ENCODE results near the gene AFTPH.

Gene AFTPH

DNA sequence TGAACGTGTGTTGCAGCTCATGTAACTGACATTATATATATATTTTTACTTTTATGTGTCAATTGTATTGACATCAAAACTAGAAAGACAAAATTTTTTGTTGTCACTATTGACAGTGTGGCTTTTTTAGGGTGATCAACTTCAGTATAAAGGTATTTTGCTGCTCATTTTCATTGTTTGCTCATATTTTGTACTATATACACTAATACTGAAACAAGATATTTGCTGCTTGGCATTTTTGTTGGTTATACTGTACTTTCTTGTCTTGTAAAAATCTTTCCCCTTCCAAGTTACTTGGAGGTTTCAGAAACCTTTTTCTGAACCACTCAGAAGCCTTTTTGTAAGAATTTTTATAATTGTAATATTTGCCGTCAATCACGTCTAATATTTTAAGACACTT lies 16.5 kb downstream of the AFTPH start:
- no peak for DNase-seq (ENCODE audit: low read depth)

DNA sequence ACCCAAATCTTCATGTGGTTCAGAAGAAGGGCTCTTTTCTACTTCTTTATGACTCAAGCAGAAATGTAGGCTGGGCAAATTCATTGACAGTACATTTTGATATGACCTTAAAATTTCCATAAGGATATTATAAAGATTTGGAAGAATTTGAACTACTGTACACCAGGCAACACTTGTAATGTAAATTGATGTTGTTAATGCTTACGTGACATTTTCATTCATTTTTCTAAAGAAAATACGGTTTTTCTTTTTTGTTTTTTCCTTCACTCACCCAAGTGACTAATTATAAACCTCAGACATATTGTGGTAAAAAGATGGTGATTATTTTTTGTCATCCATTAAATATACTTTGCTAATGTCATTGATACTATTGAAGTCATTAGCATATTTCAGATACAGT lies 17.4 kb downstream of the AFTPH start:
- DNase-seq (ENCODE audit: low read depth), result no peak

GRCh38 chr2:64542071-64543007 lies 18.2 kb downstream of the AFTPH start:
- DNase-seq (ENCODE audit: low read depth), result no peak

DNA sequence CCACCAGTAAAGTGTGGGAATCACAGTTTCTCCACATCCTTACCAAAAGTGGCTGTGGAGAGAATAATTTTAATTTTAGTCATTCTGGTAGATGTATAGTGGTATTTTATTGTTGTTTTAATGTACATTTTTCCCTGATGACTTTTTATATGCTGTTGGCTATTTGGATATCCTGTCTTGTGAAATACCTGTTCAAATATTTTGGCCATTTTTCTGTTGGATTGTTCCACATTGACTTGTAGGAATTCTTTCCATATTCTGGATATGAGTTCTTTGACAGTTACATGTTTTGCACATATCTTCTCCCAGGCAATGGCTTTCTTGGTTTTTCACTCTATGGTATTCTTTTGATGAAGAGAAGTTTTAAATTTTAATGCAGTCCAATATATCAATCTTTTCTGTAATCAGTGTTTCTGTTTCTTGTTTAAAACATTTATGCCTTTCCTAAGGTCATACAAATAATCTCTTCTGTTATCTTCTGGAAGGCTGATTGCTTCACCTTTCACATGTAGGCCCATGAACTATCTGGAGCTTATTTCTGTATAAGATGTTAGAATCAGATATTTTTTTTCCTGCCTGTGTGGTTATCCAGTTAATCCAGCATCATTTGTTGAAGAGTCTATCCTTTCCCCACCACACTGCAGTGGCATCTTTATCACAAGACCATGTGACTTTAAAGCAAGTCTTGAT lies 19.0 kb downstream of the AFTPH start:
- peak; percentile 22 for DNase-seq (ENCODE audit: low read depth)

- DNase-seq (ENCODE audit: low read depth), result no peak
These were observed 24.6 kb downstream of the AFTPH start for GRCh38 chr2:64548761-64549160.

GRCh38 chr2:64550042-64550441 lies 25.9 kb downstream of the AFTPH start:
- DNase-seq (ENCODE audit: low read depth), result no peak

DNA sequence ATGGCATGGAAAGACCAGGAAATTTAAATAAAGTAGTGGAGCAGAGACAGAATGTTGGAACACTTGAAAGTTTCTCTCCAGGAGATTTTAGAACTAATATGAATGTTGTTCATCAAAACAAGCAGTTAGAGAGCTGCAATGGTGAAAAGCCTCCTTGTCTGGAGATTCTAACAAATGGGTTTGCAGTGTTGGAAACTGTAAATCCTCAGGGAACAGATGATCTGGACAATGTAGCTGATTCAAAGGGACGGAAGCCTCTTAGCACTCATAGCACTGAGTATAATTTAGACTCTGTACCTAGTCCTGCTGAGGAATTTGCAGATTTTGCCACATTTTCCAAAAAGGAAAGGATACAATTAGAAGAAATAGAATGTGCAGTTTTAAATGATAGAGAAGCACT lies 27.7 kb downstream of the AFTPH start:
- no peak for DNase-seq (ENCODE audit: low read depth)

GRCh38 chr2:64554117-64554516 lies 30.0 kb downstream of the AFTPH start:
- no peak for DNase-seq (ENCODE audit: low read depth)

- no peak for DNase-seq (ENCODE audit: low read depth)
These were observed 34.4 kb downstream of the AFTPH start for GRCh38 chr2:64558445-64559081.

DNA sequence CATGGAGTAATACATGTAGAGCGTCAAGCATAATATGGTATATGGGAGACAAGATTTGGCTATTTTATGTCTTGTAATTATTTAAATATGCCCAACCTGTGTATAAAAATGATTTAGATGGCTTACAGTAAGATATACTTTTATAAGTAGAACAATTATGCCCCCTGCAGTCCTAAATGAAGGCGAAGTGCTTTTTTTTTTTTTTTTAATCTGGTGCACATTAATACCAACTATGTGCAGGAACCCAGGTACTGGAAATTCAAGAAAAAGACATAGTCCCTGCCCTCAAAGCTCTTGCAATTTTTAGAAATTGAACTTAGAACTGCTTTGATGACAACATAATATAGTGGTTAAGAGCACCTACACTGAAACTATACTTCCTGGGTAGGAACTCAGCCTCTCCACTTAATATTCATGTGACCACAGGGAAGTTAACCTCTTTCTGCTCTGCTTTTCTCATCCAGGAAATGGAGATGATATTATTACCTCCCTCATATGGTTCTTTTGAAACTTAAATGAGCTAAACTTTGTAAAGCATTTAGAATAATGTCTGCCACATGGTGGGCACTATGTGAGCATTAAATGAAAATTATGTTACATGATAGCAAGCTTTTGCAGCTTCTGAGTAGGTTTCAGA lies 38.1 kb downstream of the AFTPH start:
- peak; percentile 17 for DNase-seq (ENCODE audit: low read depth)

- peak; percentile 28 for DNase-seq (ENCODE audit: low read depth)
These were observed 39.4 kb downstream of the AFTPH start for GRCh38 chr2:64563436-64563938.

- no peak for DNase-seq (ENCODE audit: low read depth)
These were observed 42.0 kb downstream of the AFTPH start for GRCh38 chr2:64565949-64566710.

- no peak for DNase-seq (ENCODE audit: low read depth)
These were observed 43.3 kb downstream of the AFTPH start for GRCh38 chr2:64567473-64567872.

DNA sequence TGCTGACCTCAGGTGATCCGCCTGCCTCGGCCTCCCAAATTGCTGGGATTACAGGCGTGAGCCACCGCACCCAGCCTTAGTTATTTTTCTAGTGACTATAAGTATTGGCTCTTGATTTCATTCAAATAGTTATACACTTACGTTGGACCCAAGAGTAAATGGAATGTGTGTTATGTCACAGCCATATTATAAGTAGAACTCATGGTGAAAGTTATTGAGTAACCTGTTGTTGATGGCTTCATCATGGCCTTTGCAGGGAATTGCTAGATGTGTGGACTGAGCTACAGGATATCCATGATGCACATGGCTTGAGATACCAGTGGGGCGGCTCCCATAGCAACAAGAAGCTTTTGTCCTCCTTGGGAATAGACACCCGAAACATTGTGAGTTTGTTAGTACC lies 44.7 kb downstream of the AFTPH start:
- peak; percentile 55 for DNase-seq (ENCODE audit: low read depth)

- DNase-seq (ENCODE audit: low read depth), result no peak
These were observed 50.7 kb downstream of the AFTPH start for GRCh38 chr2:64574871-64575270.

DNA sequence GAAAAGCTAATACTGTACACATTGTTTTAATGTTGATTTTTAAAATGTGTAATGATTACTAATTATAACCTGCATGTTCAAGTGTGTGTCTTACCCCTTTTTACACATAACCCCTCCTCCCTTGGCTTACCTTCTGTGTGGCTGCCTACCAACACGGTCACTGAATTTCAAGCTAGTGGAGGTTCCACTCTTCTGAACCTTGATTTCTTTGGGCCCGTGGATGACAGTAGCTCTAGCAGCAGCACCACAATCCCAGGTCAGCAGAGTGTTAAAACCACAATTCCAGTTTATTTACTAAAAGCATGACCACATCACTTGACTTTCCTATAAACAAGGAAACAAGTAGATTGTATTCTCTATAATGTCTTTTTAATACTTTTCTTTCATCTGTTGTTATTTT lies 56.9 kb downstream of the AFTPH start:
- no peak for DNase-seq (ENCODE audit: low read depth)

DNA sequence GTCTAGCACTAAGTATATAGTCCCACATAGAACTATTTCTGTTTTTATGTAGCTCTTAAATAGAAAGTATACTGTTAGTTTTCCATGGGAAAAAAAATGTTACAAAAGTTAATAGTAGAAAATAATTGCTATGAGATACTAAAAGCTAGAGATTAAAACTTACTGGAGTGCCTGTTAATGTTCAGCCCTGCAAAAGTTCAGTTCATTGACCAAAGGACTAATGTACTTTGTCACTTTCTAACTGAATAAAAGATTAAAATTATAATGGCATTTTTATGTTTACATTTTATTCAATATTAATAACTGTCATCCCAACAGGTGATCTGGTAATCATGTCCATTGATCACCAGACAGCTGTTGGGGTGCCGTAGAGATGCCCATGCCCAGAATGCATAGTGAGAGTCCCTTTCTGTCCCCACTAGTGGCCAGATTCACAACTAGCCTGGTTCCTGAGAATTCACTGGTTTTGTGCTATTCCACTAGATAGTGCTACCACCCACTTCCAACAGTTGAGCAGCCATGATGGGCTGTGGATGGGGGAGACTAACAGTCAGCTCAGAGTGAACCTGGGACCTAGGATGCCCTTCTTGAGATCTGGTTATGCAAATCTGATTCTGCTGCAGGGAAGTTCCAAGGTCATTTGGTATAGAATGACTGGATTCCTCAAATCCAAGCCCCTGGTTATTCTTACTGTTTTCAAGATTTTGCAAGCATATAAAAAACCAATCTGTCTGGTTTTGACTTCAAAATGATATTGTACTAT lies 57.8 kb downstream of the AFTPH start:
- DNase-seq (ENCODE audit: low read depth), result no peak

- no peak for DNase-seq (ENCODE audit: low read depth)
These were observed 58.7 kb downstream of the AFTPH start for GRCh38 chr2:64582774-64583340.

DNA sequence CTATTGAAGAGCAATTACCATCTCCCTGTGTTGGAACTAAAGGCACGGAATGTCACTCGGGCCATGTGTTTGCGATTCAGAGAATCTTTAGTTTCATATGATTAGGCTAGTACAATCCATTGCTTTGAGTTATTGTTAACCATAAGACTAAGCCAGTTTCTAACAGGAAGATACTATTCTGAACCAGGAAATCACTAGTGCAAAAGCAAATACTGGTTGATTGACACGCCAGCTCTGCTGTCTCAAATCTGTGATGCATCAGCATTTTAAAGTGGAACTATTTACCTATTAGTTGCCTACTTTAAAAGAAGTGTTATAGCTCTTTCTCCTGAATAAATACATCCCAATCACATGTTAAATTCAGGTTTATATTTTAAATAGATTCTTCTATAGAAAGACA lies 61.9 kb downstream of the AFTPH start:
- no peak for DNase-seq (ENCODE audit: low read depth)

DNA sequence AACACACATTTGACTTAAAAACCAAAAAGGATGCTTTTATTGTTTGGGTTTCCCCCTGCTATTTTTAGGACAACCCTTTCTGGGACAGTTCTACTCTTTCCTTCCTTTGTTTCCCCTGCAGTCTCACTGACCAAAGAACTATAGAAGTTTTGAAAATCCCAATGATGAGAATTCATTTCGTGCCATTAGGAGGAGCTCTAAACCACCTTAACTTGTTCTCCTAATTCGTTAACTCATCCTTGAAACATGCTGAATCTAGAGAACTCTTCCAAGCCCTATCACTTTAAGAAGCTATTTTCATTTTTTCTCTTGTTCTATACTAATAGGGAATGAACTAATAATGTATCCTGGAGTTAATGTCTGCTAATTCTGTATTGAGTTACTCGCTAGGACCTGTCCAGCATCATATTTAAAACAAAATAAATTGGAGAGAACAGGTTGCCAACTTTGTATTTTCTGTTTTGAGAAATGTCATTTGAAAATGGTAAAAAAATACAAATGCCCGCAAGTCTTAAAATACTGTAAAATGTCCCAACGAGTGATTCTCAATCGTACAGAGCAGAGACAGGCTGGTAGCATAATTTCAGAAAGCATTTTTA lies 62.9 kb downstream of the AFTPH start:
- peak; percentile 67 for DNase-seq (ENCODE audit: low read depth)

All from iris pigment epithelial cell (primary cell).